PFSK-1 (cell line): ENCODE results near the gene UNC5CL.

Experiments
- FOXP2 ChIP-seq: optimal IDR thresholded peaks from 2 replicates; pipeline ENCODE3; 2011; ENCODE audit warnings: borderline replicate concordance, control low read depth, inconsistent platforms; ENCODE audit not compliant: insufficient read depth; ENCODE audit errors: extremely low read length, extremely low read depth
- POLR2AphosphoS5 ChIP-seq: IDR thresholded peaks from 2 replicates; pipeline ENCODE4 v1.6.1; 2012; ENCODE audit warnings: low read depth, mild to moderate bottlenecking, control low read depth, low read length, moderate library complexity
- SIN3A ChIP-seq: IDR thresholded peaks from 2 replicates; pipeline ENCODE4 v1.6.1; 2012; ENCODE audit warnings: mild to moderate bottlenecking, low read length, moderate library complexity, borderline replicate concordance; ENCODE audit not compliant: insufficient read depth
- TAF1 ChIP-seq: IDR thresholded peaks from 2 replicates; pipeline ENCODE4 v1.6.1; 2012; ENCODE audit warnings: low read length, control low read depth, borderline replicate concordance; ENCODE audit not compliant: insufficient read depth
- TF ChIP-seq, protein P1 (sequence below), 2 experiments: IDR thresholded peaks; 2 replicates each; pipeline versions ENCODE4 v1.6.1 to v1.8.0; 2011 to 2012; ENCODE audit warnings: low read depth in 2 of 2, low read length in 2 of 2, control low read depth in 1 of 2, inconsistent platforms in 1 of 2, mild to moderate bottlenecking in 1 of 2, moderate library complexity in 1 of 2; ENCODE audit not compliant: insufficient read depth in 1 of 2

Gene UNC5CL

DNA sequence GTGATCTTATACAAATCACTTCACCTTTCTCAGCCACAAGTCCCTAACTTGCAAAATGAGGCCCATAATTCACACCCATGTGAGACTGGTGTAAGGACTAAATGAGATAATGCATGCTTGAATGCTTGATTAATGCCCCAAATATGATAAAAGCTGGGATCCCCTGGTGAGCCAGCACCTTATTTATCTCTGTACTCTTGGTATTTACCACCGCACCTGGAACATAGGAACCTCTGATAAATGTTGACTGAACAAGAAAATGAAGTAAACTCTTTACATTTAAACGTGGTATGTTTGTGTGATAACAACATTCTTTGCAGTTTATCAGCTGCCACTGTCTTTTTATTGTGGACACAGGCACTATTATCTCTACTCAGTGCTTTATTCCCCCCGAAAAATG lies 11.5 kb upstream of the UNC5CL start:
- TF ChIP-seq SIN3A (no peak), POLR2AphosphoS5 (no peak), TAF1 (no peak), FOXP2 (no peak)
- TF ChIP-seq, protein P1, sequence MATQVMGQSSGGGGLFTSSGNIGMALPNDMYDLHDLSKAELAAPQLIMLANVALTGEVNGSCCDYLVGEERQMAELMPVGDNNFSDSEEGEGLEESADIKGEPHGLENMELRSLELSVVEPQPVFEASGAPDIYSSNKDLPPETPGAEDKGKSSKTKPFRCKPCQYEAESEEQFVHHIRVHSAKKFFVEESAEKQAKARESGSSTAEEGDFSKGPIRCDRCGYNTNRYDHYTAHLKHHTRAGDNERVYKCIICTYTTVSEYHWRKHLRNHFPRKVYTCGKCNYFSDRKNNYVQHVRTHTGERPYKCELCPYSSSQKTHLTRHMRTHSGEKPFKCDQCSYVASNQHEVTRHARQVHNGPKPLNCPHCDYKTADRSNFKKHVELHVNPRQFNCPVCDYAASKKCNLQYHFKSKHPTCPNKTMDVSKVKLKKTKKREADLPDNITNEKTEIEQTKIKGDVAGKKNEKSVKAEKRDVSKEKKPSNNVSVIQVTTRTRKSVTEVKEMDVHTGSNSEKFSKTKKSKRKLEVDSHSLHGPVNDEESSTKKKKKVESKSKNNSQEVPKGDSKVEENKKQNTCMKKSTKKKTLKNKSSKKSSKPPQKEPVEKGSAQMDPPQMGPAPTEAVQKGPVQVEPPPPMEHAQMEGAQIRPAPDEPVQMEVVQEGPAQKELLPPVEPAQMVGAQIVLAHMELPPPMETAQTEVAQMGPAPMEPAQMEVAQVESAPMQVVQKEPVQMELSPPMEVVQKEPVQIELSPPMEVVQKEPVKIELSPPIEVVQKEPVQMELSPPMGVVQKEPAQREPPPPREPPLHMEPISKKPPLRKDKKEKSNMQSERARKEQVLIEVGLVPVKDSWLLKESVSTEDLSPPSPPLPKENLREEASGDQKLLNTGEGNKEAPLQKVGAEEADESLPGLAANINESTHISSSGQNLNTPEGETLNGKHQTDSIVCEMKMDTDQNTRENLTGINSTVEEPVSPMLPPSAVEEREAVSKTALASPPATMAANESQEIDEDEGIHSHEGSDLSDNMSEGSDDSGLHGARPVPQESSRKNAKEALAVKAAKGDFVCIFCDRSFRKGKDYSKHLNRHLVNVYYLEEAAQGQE (IDR thresholded peaks at IDR 0.05; ENCODE audit: insufficient read depth in 1 of 2, low read depth in 2 of 2, low read length in 2 of 2), result no peak

GRCh38 chr6:41049955-41050354 lies 10.9 kb upstream of the UNC5CL start:
- TF ChIP-seq, protein P1 (IDR thresholded peaks at IDR 0.05; ENCODE audit: insufficient read depth in 1 of 2, low read depth in 2 of 2, low read length in 2 of 2), result no peak
- TF ChIP-seq POLR2AphosphoS5 (no peak), TAF1 (no peak), SIN3A (no peak), FOXP2 (no peak)

- no peak for TF ChIP-seq TAF1
- no peak for TF ChIP-seq SIN3A
- TF ChIP-seq, protein P1 (IDR thresholded peaks at IDR 0.05; ENCODE audit: insufficient read depth in 1 of 2, low read depth in 2 of 2, low read length in 2 of 2), result no peak
- no peak for TF ChIP-seq FOXP2
- no peak for TF ChIP-seq POLR2AphosphoS5
Measured at GRCh38 chr6:41049521-41049920, 10.5 kb upstream of the UNC5CL start.

- no peak for TF ChIP-seq TAF1
- TF ChIP-seq FOXP2, result no peak
- no peak for TF ChIP-seq SIN3A
- TF ChIP-seq, protein P1 (IDR thresholded peaks at IDR 0.05; ENCODE audit: insufficient read depth in 1 of 2, low read depth in 2 of 2, low read length in 2 of 2), result no peak
- no peak for TF ChIP-seq POLR2AphosphoS5
Measured at GRCh38 chr6:41047745-41048732, 9.0 kb upstream of the UNC5CL start.
